Upper lobe of left lung (tissue), 6 donors: ENCODE data around the gene ASB8. TPM values are rescaled to one million over a fixed set of nuclear protein-coding genes. Genes with fewer than 3 reads are reported as not detected.

Experiments
- ATAC-seq, 2 donors: fragments of 200-7000 bp; cut with Tn5 transposase; one replicate each; pipeline ENCODE4 v1.9.1; 2022; ENCODE audit warnings: mild to moderate bottlenecking in 2 of 2, moderate library complexity in 2 of 2; ENCODE audit not compliant: low FRiP score in 2 of 2
- DNase-seq, 2 donors: peaks; one replicate each; pipeline ENCODE4 v3.0.0-alpha.2; 2019 to 2020
- H3K27ac ChIP-seq, 4 donors: fragments of 200-600 bp; sonication (generic); one replicate each; pipeline ENCODE4 v1.5.1; 2016 to 2019
- H3K27me3 ChIP-seq, 4 donors: fragments of 200-600 bp; sonication (generic); one replicate each; pipeline ENCODE4 v1.5.1; 2017 to 2019
- H3K36me3 ChIP-seq, 4 donors: fragments of 200-600 bp; sonication (generic); one replicate each; pipeline ENCODE4 v1.5.1; 2016 to 2019
- H3K4me1 ChIP-seq, 4 donors: fragments of 200-600 bp; sonication (generic); one replicate each; pipeline ENCODE4 v1.5.1; 2018 to 2019
- H3K4me3 ChIP-seq, 4 donors: fragments of 200-600 bp; sonication (generic); one replicate each; pipeline ENCODE4 v1.5.1; 2017 to 2019; ENCODE audit warnings: mild to moderate bottlenecking in 2 of 4, moderate library complexity in 1 of 4
- H3K9me3 ChIP-seq, 4 donors: fragments of 200-600 bp; sonication (generic); one replicate each; pipeline ENCODE4 v1.5.1; 2018 to 2019
- CTCF ChIP-seq, 6 experiments: fragments of 450-650 bp in 4 of 6; fragments of 200-600 bp in 2 of 6; sonication (generic) in 2 of 6; IDR thresholded peaks; one replicate each; pipeline ENCODE4 v1.5.1; 2016 to 2019; ENCODE audit warnings: antibody characterized with exemption in 6 of 6
- EP300 ChIP-seq, 4 donors: sonication (generic); formaldehyde crosslinking; IDR thresholded peaks; one replicate each; pipeline ENCODE4 v1.5.1; 2017; ENCODE audit warnings: antibody characterized with exemption in 4 of 4, control low read depth in 2 of 4
- POLR2A ChIP-seq, 4 donors: fragments of 450-650 bp; IDR thresholded peaks; one replicate each; pipeline ENCODE4 v1.5.1; 2016 to 2017; ENCODE audit warnings: antibody characterized with exemption in 4 of 4, mild to moderate bottlenecking in 2 of 4
- POLR2AphosphoS5 ChIP-seq, 2 donors: sonication (generic); formaldehyde crosslinking; IDR thresholded peaks; one replicate each; pipeline ENCODE4 v1.5.1; 2017; ENCODE audit warnings: antibody characterized with exemption in 2 of 2
- WGBS, 2 donors: methylation state at CpG; one replicate each; pipeline ENCODE4 v1.1.5; 2017 to 2018; 5-methylcytosine and 5-hydroxymethylcytosine counted together
- total RNA-seq, 6 donors: library from RNA; depleted of rRNA in 4 of 6; stranded (reverse); fragments of >200 nt in 4 of 6; gene quantifications; one replicate each; pipeline versions ENCODE4 v1.1.0 to v1.2.1, GENCODE V29; 2016 to 2021
- donor health status: DM: no; HTN: no; CAD: no; lungs with moderate emphysema.
- donor health status: DM: no; HTN: yes; CAD: no; lungs with severe emphysema.

The ASB8 gene
- total RNA-seq, 6 donors from 2014 or later, result 17.8 to 36.5 (median 30.6) TPM

- H3K27me3 ChIP-seq, result no peaks in the 10 kb centered on the region
- peak overlapping the region; percentile 58 to 75 (median 68) for H3K4me3 ChIP-seq
- H3K4me1 ChIP-seq, result peaks cover 29 to 47% (median 35%) of the 10 kb centered on the region in 4 donors
- WGBS, 2 donors, result 0 to 3% methylated on average over 21 to 38 of the region's 39 CpGs
- peak; percentile 96 to 99 for DNase-seq
- peak in 3 of 4 donors; percentile 97 to 99 (median 99) for TF ChIP-seq POLR2A (IDR thresholded peaks at IDR 0.05)
- peak in 1 of 4 donors; percentile 54 for TF ChIP-seq EP300 (IDR thresholded peaks at IDR 0.05)
- TF ChIP-seq POLR2AphosphoS5 (IDR thresholded peaks at IDR 0.05), result peak; percentile 96 to 99
- peak in 2 of 6 experiments; percentile 16 to 31 for TF ChIP-seq CTCF (IDR thresholded peaks at IDR 0.05)
- H3K27ac ChIP-seq, result peak overlapping the region; percentile 96 to 100 (median 97)
- peak; percentile 97 to 98 for ATAC-seq
- no peaks in the 10 kb centered on the region for H3K9me3 ChIP-seq
- H3K36me3 ChIP-seq, result no peaks in the 10 kb centered on the region
Measured at GRCh38 chr12:48197971-48198671, 40.8 kb upstream of the ASB8 start.

GRCh38 chr12:48197549-48197970 lies 40.2 kb upstream of the ASB8 start:
- Histone ChIP-seq H3K9me3 (no peaks in the 10 kb centered on the region), H3K36me3 (no peaks in the 10 kb centered on the region), H3K27ac (peak overlapping the region; percentile 96 to 100 (median 97)), H3K27me3 (no peaks in the 10 kb centered on the region), H3K4me1 (peaks cover 29 to 52% (median 37%) of the 10 kb centered on the region in 4 donors), H3K4me3 (peak overlapping the region; percentile 46 to 75 (median 60))
- TF ChIP-seq EP300 (IDR thresholded peaks at IDR 0.05) (no peak), POLR2A (IDR thresholded peaks at IDR 0.05) (no peak), CTCF (IDR thresholded peaks at IDR 0.05) (peak in 5 of 6 experiments; percentile 9 to 59 (median 42)), POLR2AphosphoS5 (IDR thresholded peaks at IDR 0.05) (no peak)
- 0 to 1% methylated on average over 10 of the region's 10 CpGs for WGBS, 2 donors
- DNase-seq (no peak), ATAC-seq (peak; percentile 74 to 76)

- 50 to 56% methylated on average over 1 of the region's 1 CpG for WGBS, 2 donors
- TF ChIP-seq POLR2AphosphoS5 (IDR thresholded peaks at IDR 0.05), result no peak
- TF ChIP-seq CTCF (IDR thresholded peaks at IDR 0.05), result no peak
- no peak for TF ChIP-seq EP300 (IDR thresholded peaks at IDR 0.05)
- TF ChIP-seq POLR2A (IDR thresholded peaks at IDR 0.05), result no peak
- Histone ChIP-seq H3K36me3 (no peaks in the 10 kb centered on the region), H3K27me3 (no peaks in the 10 kb centered on the region), H3K4me1 (peaks cover 13 to 35% (median 27%) of the 10 kb centered on the region in 4 donors), H3K4me3 (no peak overlapping the region), H3K9me3 (no peaks in the 10 kb centered on the region), H3K27ac (peak overlapping the region in 2 of 4 donors; percentile 7 to 11)
- DNase-seq (no peak), ATAC-seq (no peak)
Measured at GRCh38 chr12:48194799-48195201, 37.5 kb upstream of the ASB8 start.

GRCh38 chr12:48193623-48194022 lies 36.3 kb upstream of the ASB8 start:
- DNase-seq (no peak), ATAC-seq (no peak)
- Histone ChIP-seq H3K9me3 (no peaks in the 10 kb centered on the region), H3K27me3 (no peaks in the 10 kb centered on the region), H3K4me1 (peaks cover 3 to 23% (median 18%) of the 10 kb centered on the region in 4 donors), H3K27ac (peak overlapping the region in 2 of 4 donors; percentile 19 to 28), H3K4me3 (no peak overlapping the region), H3K36me3 (no peaks in the 10 kb centered on the region)
- TF ChIP-seq EP300 (IDR thresholded peaks at IDR 0.05), result no peak
- no peak for TF ChIP-seq POLR2AphosphoS5 (IDR thresholded peaks at IDR 0.05)
- TF ChIP-seq POLR2A (IDR thresholded peaks at IDR 0.05), result no peak
- no peak for TF ChIP-seq CTCF (IDR thresholded peaks at IDR 0.05)
- WGBS, 2 donors, result 37 to 57% methylated on average over 2 of the region's 2 CpGs
